GM19397 (cell line): Measurements from ENCODE around the gene ZHX3.

Experiments used
- ATAC-seq: cut with Tn5 transposase; IDR thresholded peaks from one replicate; pipeline ENCODE4 v1.9.1; 2021; ENCODE audit warnings: mild to moderate bottlenecking, moderate library complexity; ENCODE audit not compliant: unreplicated experiment

The ZHX3 gene

DNA sequence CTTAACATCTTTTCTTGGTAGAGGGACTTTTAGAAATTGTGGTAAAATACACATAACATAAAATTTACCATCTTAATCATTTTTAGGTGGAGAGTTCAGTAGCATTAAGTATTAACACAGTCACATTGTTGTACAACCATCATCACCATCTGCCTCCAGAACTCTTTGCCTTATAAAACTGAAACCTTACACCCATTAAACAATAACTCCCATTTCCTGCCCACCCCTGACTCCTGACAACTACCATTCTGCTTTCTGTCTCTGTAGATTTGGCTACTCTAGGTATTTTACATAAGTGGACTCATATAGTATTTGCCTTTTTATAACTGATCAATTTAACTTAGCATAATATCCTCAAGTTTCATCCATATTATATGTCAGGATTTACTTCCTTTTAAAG lies 88.7 kb downstream of the ZHX3 start:
- ATAC-seq = no peak

DNA sequence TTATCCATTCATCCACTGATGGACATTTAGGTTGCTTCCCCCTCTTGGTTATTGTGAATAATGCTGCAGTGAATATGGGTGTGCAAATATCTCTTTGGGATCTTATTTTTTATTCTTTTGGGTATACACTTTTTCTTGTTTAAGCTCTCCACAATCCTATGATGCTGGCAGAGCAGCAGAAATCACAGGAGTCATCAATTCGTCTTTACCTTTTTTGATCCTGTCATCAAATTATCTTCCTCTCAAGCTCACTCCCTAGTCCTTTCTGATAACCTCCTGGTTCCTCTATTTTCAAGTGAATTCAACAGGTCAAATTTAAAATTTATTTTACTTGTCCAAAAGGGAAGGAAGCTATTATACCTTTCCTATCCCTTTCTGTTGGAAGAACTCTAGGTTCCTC lies 91.1 kb downstream of the ZHX3 start:
- ATAC-seq = no peak

DNA sequence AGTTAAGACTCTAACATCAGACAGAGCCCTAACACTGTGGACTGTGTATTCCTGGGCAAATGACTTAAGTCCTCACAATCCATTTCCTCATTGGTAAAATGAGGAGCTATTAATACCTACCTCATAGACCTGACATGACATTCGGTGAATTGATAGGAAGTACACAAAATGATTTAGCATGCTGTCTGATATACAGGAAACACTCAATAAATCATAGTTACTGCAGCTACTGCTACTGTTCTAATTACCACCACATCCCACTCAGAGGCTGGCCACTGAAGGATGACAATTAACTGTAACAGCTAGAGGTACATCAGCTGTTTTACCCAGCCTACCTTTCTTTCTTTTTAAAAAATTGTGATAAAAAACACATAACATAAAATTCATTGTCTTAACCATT lies 92.4 kb downstream of the ZHX3 start:
- ATAC-seq = no peak

DNA sequence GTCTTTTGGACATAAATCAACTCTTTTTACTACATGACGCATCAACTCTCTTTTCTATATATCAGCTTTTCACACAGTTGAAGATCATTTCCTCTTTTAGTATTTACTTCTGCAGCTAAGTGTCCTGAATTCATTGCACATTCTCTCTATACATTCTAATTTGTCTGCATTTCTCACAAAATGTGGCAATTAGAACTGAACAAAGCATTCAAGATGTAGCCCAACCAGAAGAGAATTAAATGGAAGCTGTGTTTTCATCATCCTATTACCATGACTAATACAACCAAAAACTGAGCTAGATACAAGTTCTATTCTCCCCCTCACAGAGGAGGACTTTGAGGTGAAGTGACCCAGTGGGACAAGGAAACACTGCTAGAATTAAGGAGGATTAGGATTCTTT lies 93.2 kb downstream of the ZHX3 start:
- no peak for ATAC-seq

DNA sequence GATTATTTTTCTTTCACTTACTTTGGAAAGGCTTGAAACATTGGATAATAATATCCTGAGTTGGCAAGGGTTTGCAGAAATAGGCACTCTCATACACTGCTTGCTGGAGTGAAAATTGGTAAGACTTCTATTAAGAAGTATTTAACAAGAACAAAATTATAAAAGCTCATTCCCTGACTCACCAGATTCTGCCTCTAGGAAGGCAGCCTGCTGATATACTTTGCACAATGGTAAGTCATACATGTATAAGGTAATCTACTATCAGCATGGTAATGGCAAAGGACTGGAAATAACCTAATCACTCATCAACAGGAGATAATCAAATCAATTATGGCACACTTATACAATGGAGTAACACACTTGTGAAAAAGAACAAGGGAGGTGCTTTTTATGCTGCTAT lies 94.4 kb downstream of the ZHX3 start:
- no peak for ATAC-seq

GRCh38 chr20:41222703-41223102 lies 94.8 kb downstream of the ZHX3 start:
- ATAC-seq = no peak

DNA sequence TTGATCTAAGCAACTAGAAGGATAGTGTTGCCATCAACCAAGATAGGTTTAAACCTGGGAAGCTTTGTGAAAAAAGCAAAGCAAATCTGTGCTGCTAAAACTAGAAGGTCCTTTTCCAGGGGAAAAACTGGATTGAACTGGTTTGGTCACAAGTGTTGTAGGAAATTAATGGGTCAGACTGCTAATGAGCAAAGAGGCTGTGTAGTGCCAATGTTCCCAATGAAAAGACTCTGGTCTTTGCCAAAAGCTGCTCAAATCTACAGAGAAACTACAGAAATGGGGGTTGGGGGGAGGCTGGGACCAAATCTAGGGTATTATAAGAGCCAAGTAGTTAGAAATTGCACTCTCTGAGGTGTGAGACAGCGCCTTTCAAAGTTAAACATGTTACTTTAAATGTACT lies 95.2 kb downstream of the ZHX3 start:
- ATAC-seq = no peak

DNA sequence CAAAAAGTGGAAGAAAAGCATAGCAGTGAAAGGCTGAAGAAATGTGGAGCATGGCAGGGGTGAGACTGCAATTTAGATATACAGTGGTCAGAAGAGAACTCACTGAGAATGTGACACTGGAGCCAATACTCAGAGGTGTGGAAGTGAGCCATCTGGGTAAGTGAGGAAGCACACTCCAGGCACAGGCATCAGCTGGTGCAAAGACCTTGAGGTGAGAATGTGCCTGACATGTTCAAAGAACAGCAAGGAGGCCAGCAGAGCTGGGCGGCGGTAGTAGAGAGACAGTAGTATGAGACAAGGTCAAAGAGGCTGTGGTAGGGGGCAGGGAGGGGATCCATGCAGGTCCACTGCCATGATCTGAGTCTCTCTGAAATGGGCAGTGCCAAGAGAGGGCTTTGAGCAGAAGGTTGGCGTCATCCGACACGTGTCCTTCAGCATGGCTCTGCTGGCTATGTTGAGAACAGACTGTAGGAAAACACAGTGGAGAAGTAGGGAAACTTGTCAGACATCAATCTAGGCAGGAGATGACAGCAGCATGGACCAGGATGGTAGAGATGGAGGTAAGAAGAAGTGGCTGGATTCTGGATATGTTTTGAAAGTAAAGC lies 95.8 kb downstream of the ZHX3 start:
- no peak for ATAC-seq

DNA sequence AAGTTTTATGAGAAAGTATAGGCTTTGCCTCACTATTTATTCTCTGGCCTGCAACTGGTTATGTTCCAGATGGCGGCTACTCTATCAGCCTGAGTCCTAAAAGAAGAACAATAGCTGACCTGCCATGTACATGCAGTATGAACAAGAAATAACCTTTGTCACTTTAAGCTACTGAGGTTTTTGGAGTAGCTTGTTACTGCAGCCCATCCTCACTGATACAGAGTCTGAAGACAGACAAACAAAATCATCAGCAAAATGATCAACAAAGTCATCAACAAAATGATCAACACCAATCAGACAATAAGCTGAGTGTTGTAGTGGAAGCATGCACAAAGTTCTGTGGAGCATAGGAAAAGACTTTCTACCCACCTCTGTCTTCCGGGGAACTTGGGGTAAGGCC lies 97.7 kb downstream of the ZHX3 start:
- ATAC-seq = no peak

GRCh38 chr20:41218466-41218865 lies 99.1 kb downstream of the ZHX3 start:
- ATAC-seq = no peak

DNA sequence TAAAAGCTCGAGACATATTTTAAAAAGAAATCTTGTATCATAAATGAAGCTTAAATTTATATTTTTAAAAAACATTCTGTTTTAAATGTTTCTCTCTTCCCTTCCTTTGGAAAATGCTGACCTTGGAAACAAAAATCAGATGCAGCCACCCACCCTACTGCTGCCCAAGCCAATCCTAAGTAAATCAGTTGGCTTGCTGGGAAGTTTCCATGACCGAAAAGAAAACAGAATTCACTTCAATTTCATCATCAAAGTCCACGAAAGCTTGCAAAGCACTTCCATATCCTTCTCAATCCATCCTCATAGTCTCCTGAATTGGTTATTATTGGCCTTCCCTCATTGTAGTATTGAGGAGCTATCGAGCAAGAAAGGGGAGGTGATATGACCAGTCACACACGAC lies 100.1 kb downstream of the ZHX3 start:
- no peak for ATAC-seq

- no peak for ATAC-seq
Observed at GRCh38 chr20:41214666-41215065, 102.9 kb downstream of the ZHX3 start.

GRCh38 chr20:41214202-41214601 lies 103.3 kb downstream of the ZHX3 start:
- ATAC-seq = no peak

DNA sequence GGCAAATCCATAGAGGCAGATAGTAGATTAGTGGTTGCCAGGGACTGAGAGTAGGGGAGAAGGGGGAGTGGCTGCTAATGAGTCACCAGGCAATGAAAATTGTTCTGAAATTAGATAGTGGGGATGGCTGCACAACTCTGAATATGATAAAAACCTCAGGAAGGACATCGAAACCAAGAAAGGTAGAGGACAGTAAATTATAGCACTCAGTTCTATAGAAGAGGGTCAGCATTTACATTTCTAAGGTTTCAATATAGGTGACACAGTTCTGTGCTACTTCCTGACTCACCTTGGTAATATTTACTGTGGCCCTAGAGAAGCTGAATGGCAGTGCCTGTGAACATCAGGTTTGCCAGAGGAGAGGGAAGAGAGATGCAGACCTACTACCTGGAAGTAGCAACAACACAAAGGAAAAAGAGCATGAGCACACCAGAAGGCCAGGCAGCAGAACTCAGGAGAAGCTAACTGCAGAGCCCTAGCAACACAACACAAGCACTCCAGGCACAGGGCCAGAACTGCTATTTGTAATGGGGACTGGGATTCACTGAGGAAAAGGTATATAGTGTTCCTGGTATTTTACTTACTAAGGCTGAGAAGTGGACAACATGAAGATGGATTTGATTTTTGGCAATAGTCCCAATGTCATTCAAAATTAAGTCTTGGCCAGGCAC lies 104.2 kb downstream of the ZHX3 start:
- no peak for ATAC-seq

- no peak for ATAC-seq
Observed at GRCh38 chr20:41205313-41205712, 112.2 kb downstream of the ZHX3 start.

GRCh38 chr20:41204304-41205265 lies 112.9 kb downstream of the ZHX3 start:
- ATAC-seq = no peak

DNA sequence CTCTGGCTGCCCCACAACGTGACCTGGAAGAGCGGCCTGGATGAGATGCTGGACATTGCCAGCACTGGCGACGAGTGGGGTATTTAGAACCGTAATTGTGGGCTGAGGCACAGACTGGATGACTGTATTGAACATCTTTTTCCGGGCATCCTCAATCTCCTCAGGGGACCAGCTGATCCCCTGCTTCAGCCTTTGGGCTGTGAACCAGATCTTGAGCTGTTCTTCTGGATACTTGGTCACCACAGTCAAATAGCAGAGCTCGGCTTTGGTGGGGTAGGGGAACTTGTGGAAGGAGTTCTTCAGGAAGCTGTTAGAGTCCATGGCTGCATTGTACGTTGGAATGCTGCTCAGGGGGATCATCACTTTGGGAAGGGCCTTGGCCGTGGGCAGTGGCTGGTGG lies 113.9 kb downstream of the ZHX3 start:
- no peak for ATAC-seq

DNA sequence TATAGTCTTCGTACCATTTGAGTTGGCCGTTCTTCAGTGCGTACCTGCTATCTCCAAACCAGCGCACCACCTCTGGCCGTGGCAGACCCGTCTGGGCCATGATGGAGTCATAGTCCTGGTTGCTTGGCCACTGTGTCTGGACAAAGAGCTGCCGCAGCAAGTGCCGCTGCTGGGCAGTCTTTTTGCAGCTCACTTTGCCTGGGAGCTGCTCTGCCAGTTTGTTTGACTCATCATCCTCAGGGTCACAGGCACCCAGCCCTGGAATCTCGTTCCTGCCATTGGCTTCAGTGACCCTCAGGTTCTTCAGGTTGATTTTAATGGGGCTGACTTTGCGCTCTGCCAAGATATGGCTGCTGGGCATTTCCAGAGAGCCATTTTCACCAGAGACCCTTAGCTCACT lies 115.1 kb downstream of the ZHX3 start:
- no peak for ATAC-seq

GRCh38 chr20:41201760-41202159 lies 115.8 kb downstream of the ZHX3 start:
- ATAC-seq = no peak

GRCh38 chr20:41200446-41201202 lies 116.9 kb downstream of the ZHX3 start:
- no peak for ATAC-seq

DNA sequence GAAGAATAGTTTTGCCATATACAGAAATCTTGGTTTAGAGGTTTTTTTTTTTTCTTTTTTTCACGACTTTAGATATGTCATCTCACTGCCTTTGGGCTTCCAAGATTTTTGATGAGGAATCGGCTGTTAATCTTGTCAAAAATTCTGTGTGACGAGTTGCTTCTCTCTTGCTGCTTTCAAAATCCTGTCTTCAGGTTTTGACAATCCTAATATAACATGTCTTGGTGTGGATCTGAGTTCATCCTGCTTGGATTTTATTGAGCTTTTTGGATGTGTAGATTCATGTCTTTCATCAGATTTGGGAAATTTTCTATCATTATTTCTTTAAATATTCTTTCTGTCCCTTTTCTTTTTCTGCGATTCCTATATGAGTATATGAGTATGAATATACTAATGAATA lies 119.1 kb downstream of the ZHX3 start:
- ATAC-seq = no peak
